ENCODE data around the gene POC1A.

DNA sequence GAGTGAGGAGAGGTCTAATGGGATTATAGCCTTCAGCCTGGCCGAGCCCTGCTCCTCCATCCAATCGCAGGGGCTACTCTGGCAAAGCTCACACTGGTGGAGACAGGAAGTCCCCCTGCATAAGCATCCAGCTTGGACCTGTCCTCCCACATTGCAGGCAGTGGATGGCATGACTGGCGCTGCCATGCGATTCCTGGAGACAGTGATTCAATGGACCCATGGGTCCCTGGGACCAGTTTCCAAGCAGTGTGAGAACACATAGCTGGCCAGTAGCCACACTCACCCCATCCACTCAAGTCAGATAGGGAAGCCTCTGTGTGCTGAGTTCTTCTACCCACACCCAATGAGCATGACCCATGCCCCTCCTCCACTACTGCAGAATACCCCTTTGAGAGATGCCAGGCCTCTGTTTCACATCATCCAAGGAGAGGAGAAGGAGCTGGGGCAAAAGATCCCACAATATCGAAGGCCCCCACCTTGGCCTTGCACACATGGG, 18.1 kb upstream of the POC1A start:
- TF ChIP-seq, protein P1, sequence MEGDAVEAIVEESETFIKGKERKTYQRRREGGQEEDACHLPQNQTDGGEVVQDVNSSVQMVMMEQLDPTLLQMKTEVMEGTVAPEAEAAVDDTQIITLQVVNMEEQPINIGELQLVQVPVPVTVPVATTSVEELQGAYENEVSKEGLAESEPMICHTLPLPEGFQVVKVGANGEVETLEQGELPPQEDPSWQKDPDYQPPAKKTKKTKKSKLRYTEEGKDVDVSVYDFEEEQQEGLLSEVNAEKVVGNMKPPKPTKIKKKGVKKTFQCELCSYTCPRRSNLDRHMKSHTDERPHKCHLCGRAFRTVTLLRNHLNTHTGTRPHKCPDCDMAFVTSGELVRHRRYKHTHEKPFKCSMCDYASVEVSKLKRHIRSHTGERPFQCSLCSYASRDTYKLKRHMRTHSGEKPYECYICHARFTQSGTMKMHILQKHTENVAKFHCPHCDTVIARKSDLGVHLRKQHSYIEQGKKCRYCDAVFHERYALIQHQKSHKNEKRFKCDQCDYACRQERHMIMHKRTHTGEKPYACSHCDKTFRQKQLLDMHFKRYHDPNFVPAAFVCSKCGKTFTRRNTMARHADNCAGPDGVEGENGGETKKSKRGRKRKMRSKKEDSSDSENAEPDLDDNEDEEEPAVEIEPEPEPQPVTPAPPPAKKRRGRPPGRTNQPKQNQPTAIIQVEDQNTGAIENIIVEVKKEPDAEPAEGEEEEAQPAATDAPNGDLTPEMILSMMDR (conservative IDR thresholded peaks at IDR 0.05; ENCODE audit: low read depth, low read length): no peak
- TF ChIP-seq EZH2phosphoT487 (IDR thresholded peaks at IDR 0.05; ENCODE audit: borderline replicate concordance, low read length): no peak
- no peak for TF ChIP-seq EZH2 (IDR thresholded peaks at IDR 0.05; ENCODE audit: low read length, unreplicated experiment)
